Measurements from ENCODE around the gene NACC2. TPM values are rescaled to one million over a fixed set of nuclear protein-coding genes. Genes with fewer than 3 reads are reported as not detected.

NACC2 gene
- total RNA-seq, 1 donor from 2014 or later = 4.5 TPM

DNA sequence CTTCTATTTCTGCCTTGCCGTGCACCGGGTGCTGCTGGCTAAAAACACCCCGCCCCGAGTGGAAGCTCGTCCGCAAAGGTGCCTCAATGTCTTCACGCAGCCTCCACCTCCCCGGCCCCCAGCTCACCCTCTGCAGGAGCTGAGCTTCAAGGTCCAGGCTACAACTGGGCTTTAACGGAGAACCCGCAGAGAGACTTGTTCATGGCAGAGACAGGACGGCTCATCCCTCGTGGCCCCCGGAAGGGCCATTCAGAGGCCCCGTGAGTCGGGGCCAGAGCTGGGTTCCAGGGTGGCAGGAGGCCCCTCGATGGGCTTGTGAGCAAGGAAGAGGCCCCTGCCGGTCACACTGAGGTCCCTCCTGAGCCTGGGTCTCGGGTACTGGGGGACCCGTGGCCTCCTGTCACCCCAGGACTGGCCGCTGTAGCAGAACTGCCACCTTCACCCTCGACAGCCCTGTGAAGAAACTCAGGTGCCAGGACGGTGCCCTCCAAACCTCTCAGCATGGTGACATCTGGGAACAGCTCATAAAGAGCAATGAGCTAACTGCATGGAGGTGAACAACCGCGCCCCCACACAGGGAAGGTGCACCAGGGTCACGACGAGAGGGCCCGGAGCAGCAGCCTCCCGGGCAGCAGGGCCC, 75.9 kb downstream of the NACC2 start:
- no peak overlapping the region for H3K4me3 ChIP-seq
- H2AFZ ChIP-seq (replicated peaks) = no peak overlapping the region
- no peaks in the 10 kb centered on the region for H3K36me3 ChIP-seq
- peaks cover 2% of the 10 kb centered on the region for H3K27me3 Mint-ChIP-seq (ENCODE audit: insufficient read depth, low read depth)
- no peaks in the 10 kb centered on the region for H3K9me3 ChIP-seq (ENCODE audit: low read depth)
- peaks cover 3% of the 10 kb centered on the region for H3K36me3 Mint-ChIP-seq
- H4K20me1 ChIP-seq (ENCODE audit: low read depth) = peaks cover 8% of the 10 kb centered on the region
- no peak overlapping the region for H3K27ac ChIP-seq
- no peaks in the 10 kb centered on the region for H3K27me3 ChIP-seq
- H3K9me3 Mint-ChIP-seq = peaks cover 1% of the 10 kb centered on the region
- TF ChIP-seq EZH2phosphoT487 (IDR thresholded peaks at IDR 0.05) (no peak), EZH2 (IDR thresholded peaks at IDR 0.05) (no peak)
- TF ChIP-seq, protein P1, sequence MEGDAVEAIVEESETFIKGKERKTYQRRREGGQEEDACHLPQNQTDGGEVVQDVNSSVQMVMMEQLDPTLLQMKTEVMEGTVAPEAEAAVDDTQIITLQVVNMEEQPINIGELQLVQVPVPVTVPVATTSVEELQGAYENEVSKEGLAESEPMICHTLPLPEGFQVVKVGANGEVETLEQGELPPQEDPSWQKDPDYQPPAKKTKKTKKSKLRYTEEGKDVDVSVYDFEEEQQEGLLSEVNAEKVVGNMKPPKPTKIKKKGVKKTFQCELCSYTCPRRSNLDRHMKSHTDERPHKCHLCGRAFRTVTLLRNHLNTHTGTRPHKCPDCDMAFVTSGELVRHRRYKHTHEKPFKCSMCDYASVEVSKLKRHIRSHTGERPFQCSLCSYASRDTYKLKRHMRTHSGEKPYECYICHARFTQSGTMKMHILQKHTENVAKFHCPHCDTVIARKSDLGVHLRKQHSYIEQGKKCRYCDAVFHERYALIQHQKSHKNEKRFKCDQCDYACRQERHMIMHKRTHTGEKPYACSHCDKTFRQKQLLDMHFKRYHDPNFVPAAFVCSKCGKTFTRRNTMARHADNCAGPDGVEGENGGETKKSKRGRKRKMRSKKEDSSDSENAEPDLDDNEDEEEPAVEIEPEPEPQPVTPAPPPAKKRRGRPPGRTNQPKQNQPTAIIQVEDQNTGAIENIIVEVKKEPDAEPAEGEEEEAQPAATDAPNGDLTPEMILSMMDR (IDR thresholded peaks at IDR 0.05) = no peak
- H3K27ac Mint-ChIP-seq = no peak overlapping the region
- no peak for DNase-seq (ENCODE audit: low spot score)
- peaks cover 16% of the 10 kb centered on the region for H3K4me1 ChIP-seq
- no peaks in the 10 kb centered on the region for H3K79me2 ChIP-seq (ENCODE audit: low read depth)
- H3K4me2 ChIP-seq = no peak overlapping the region
- H3F3A ChIP-seq (ENCODE audit: low read depth) = no peaks in the 10 kb centered on the region
- H3K4me3 Mint-ChIP-seq = no peak overlapping the region
- H3K9ac ChIP-seq = no peak overlapping the region
- peaks cover 19% of the 10 kb centered on the region for H3K4me1 Mint-ChIP-seq

DNA sequence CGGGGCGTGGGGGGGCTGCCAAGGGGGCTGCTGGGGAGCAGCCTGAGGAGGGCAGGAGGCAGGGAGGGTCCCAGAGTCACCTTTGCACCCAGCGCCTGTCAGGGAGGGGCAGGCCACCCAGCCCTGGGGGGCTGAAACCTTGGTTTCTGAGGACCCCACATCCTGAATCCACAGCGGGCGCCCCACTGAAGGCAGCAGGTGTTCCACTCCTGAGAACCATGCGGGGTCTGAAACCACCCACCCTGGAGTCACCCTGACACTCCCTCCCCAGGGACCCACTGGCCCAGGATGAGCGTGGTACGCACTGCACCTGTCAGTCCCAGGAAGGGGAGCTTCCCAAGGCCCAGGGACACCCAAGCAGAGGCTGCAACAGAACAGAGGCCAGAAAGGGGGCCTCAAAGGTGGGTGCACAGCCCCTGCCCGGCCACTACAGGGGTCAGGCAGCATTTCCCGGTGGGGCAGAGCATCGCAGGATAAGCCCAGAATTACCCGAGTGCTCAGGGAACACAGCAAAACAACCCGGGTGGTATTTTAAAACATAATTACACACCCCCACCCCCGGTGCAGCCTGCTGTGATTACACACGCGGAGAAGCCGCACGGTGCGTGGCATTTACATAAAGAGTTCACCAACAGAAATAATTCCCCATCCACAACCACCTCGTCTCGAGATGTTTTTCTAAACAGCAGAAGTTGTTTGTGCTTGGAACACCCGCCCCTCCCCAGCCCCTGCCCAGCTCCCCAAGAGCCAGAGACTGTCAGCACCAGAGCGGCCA, 76.6 kb downstream of the NACC2 start:
- H3K79me2 ChIP-seq (ENCODE audit: low read depth) = no peaks in the 10 kb centered on the region
- H3K27me3 Mint-ChIP-seq (ENCODE audit: insufficient read depth, low read depth) = peaks cover 2% of the 10 kb centered on the region
- peaks cover 8% of the 10 kb centered on the region for H4K20me1 ChIP-seq (ENCODE audit: low read depth)
- H3K27ac ChIP-seq = no peak overlapping the region
- H2AFZ ChIP-seq (replicated peaks) = no peak overlapping the region
- no peaks in the 10 kb centered on the region for H3K27me3 ChIP-seq
- no peak for TF ChIP-seq EZH2phosphoT487 (IDR thresholded peaks at IDR 0.05)
- TF ChIP-seq EZH2 (IDR thresholded peaks at IDR 0.05) = no peak
- TF ChIP-seq, protein P1 (IDR thresholded peaks at IDR 0.05) = no peak
- no peak for DNase-seq (ENCODE audit: low spot score)
- H3K4me1 ChIP-seq = peaks cover 16% of the 10 kb centered on the region
- peaks cover 19% of the 10 kb centered on the region for H3K4me1 Mint-ChIP-seq
- no peaks in the 10 kb centered on the region for H3K36me3 ChIP-seq
- H3K9ac ChIP-seq = no peak overlapping the region
- no peaks in the 10 kb centered on the region for H3F3A ChIP-seq (ENCODE audit: low read depth)
- no peak overlapping the region for H3K4me3 ChIP-seq
- H3K4me3 Mint-ChIP-seq = no peak overlapping the region
- H3K36me3 Mint-ChIP-seq = peaks cover 3% of the 10 kb centered on the region
- H3K27ac Mint-ChIP-seq = no peak overlapping the region
- H3K9me3 Mint-ChIP-seq = no peaks in the 10 kb centered on the region
- H3K4me2 ChIP-seq = no peak overlapping the region
- no peaks in the 10 kb centered on the region for H3K9me3 ChIP-seq (ENCODE audit: low read depth)

DNA sequence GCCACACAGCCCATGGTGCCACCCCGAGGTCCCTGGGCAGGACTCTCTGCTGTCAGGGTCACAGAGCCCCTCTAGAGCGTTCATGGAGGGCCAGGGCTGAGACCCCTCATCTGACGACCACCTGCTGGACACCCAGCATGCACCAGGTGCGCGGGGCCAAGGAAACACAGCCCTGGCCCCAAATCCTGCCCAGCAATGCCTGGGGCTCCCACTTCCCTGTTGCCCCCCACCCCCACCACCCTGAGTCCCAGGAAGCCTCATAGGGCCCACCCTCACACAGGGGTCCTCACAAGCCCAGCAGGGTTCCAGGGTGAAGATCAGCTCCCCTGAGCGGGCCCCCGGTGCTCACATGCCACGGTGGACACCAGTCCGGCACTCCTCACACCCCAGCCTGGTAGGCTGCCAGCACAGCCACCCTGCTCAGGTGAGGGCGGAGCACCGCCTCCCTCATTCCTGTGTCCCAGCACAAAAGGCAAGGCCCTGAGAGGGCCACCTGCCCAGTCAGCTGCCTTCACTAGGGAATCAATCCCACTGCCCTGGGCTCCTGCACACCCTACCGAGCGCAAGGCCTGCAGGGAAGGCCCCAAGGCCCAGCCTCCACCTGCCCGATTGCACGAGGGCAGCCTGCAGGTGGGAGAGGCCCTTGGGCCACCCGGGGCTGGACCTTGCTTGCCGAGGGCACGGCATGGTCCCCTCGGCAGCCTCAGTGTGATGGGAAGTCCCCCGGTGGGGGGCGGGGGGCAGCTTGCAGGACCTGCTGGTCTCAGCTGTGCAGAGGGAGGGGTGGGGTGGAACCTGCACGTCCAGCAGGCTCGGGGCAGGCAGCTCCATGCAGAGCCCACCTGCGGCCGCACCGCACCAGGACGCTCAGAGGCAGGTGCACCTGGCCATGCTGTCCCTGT, 77.5 kb downstream of the NACC2 start:
- Histone ChIP-seq H3K79me2 (ENCODE audit: low read depth) (no peaks in the 10 kb centered on the region), H3K4me2 (no peak overlapping the region), H3K27ac (no peak overlapping the region), H3K4me1 (peaks cover 16% of the 10 kb centered on the region), H3K9me3 (ENCODE audit: low read depth) (no peaks in the 10 kb centered on the region), H3K9ac (no peak overlapping the region), H3K27me3 (no peaks in the 10 kb centered on the region), H3K36me3 (no peaks in the 10 kb centered on the region), H3F3A (ENCODE audit: low read depth) (no peaks in the 10 kb centered on the region), H3K4me3 (no peak overlapping the region), H4K20me1 (ENCODE audit: low read depth) (peaks cover 8% of the 10 kb centered on the region), H2AFZ (replicated peaks) (no peak overlapping the region)
- peaks cover 3% of the 10 kb centered on the region for H3K36me3 Mint-ChIP-seq
- peaks cover 2% of the 10 kb centered on the region for H3K27me3 Mint-ChIP-seq (ENCODE audit: insufficient read depth, low read depth)
- no peaks in the 10 kb centered on the region for H3K9me3 Mint-ChIP-seq
- H3K4me1 Mint-ChIP-seq = peaks cover 19% of the 10 kb centered on the region
- no peak overlapping the region for H3K27ac Mint-ChIP-seq
- no peak overlapping the region for H3K4me3 Mint-ChIP-seq
- DNase-seq (ENCODE audit: low spot score) = no peak
- TF ChIP-seq EZH2phosphoT487 (IDR thresholded peaks at IDR 0.05) (no peak), EZH2 (IDR thresholded peaks at IDR 0.05) (no peak)
- TF ChIP-seq, protein P1 (IDR thresholded peaks at IDR 0.05) = no peak

Data from neural progenitor cell (in vitro differentiated cells).